NCI-H2171 treated with DMSO at 0.1 percent for 48 hours (cell line): ENCODE measurements around the gene MLN.

ENCODE experiments used
- DNase-seq: peaks from one replicate; lab custom pipeline; 2025; lab: John Stamatoyannopoulos, UW

MLN gene

DNA sequence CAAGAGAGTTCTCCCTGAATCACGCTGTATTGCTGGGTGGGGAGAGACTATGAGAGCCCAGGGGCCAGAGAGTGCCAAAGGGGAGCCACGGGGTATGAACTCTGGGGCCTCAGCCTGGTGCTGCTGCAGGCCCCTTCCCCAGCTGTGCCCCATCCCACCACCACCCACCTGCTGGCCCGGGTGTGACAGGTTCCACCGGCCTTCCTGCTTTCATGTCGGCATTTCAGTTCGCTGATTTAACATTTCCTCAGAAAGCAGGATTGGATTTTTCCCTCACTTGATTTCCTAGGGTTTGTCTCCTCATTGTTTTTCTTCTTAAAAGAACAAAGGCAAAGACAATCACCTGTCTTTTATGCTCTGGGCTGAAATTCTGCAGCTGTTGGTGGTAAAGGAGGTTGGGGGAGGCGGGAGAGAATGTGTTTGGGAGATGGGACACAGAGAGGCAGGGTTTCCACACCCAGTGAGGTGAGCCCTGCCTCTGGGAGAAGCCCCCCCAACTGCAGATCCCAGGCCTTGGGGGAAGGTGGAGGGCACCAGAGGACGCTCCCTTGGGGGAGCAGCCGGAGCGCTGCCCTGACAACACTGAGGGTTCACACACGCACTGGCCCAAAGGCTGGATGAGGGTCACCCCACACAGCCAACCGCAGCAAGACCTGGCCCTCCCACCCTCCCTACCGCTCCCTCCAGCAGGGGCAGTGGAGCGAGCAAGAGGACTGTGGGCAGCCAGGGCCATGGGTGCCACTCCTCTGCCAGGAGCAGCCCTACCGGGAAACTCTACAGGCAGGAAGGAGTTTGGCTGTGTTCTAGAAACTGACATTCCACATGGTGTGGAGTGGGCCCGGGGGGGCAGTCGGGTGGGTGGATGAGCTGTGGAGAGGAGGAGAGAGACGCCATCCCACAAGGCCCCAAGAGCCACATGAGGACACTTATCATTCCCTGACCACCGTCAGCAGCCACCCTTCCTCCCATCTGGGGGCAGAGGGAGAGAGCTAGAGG is 10.5 kb upstream of the MLN start:
- DNase-seq = no peak

DNA sequence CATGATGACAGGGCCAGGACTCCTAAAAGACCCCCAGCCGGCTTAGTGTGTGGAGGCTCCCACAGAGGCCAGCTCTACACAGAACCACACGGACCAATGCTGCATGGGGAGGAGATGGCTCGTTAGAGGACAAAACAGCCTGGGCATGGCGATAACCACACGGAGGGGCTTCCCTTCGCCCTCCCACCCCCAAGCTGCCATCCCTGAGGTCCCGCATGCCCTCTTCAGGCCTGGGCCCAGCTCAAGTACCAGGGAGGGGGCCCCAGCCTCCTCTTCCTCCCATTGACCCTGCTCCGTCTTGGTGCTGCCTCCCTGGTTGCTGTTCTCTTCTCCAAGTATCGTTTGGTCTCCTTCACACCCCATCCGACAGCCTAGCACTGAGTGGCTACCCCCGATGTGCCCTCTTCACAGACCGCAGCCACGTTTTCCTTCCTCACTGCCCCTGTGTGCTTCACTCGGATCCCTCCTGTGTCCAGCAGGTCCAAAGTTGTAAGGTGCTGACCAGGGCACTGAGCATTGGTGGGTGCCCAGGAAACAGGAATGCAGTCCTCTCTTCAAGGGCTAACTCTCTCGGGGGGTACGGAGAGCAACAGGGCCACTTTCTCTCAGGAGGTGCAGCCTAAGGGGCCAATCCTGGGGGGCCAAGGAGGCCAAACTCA is 9.6 kb upstream of the MLN start:
- DNase-seq = no peak

DNA sequence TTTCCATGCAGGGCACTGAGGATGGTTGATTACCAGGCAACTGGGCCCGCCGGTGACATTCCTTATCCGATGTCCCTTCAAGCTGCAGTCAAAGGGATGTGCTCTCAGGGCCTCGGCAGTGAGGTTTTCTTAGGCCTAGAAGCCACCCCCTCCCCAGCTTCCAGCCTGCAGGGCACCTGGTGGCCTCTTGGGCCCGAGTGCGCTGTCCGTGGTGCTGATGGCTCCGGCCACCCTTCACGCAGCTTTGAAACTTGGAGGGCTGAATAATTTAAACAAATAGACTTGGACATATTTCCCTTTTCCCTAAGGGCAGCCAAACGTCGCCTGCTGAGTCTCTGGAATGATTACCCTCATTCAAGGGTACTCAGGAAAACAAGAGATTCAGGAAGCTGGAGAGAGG is 8.9 kb upstream of the MLN start:
- DNase-seq = peak; percentile 36

GRCh38 chr6:33809594-33809993 is 5.8 kb upstream of the MLN start:
- DNase-seq = peak; percentile 94

DNA sequence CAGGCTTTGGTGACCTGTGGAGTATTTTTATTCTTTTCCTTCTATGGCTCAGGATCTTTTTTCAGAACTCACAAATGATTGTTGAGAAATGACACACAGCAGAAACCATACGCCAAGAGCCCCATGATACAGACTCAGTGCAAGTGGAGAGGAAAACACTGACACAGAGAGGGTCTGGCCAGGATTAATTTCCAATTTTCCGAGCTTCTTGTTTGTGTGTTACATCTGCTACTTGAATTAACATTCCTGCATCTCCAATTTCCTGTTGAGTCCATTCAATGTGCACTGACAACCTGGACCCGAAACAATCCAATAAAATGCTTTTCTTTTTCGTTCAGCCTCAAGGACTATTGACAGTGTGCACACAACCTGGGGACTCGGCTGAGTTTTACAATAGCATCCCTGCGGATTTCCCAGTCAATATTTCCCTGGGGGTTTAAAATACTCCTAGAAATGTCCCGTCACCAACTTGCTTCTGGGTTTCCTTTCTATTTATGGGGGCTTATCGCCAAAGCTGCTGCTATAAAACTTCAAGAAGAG is 4.9 kb upstream of the MLN start:
- DNase-seq = peak; percentile 46

- DNase-seq = no peak
Measured at GRCh38 chr6:33807606-33808005, 3.8 kb upstream of the MLN start.

GRCh38 chr6:33806841-33807240 is 3.0 kb upstream of the MLN start:
- no peak for DNase-seq

GRCh38 chr6:33802186-33802958 is 1.4 kb downstream of the MLN start:
- no peak for DNase-seq

DNA sequence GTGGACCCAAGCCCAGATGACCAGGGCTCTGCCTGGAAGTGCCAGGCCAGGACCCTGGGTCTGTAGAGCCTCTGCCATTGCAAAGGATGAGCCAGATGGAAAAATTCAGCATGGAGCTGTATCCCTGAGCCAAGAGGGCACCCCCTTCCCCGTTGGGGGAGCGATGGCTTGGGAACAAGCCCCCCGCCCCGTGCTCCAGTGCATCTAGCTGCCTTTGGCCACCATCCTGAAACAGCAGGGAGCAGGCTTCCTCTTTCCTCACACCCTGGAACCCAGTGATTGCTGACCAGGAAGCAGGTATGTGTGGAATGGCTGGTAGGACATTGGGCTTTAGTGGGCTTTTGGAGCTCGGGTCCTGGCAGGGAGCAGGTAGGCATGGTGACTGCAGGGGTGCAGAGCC is 2.2 kb downstream of the MLN start:
- no peak for DNase-seq

DNA sequence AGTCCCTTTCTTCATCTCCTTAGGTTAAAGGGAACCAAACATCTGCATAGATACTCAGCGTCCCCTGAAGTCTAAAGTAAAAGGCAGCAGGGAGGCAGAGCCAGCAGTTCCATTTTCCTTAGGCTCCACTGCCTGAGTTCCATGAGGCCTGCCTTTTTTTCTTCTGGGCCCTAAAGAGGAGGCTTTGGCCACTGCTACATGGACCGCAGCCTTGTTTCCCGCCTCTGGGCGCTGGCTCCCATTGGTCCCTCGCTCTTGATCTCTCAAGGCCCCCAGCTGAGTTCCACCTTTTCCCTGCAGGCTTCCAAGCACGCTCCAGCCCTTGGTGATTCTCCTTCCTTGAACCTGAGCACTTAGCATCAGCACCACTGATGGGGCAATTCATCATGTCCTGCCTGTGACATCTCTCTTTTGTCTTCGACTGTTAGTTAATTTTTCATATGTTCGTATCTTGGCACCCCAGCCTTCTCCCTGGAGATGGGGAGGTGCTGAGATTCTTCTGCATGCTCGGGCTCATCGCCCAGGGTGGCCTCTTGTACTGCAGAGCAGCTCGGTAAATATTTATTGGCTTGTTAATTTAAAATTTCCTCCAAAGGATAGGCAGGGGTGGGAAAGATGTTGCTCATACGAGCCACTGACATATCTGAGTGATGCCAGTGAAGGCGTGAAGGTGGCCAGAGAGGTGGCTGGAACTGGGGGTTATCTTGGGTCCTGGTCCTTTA is 3.4 kb downstream of the MLN start:
- DNase-seq = no peak

DNA sequence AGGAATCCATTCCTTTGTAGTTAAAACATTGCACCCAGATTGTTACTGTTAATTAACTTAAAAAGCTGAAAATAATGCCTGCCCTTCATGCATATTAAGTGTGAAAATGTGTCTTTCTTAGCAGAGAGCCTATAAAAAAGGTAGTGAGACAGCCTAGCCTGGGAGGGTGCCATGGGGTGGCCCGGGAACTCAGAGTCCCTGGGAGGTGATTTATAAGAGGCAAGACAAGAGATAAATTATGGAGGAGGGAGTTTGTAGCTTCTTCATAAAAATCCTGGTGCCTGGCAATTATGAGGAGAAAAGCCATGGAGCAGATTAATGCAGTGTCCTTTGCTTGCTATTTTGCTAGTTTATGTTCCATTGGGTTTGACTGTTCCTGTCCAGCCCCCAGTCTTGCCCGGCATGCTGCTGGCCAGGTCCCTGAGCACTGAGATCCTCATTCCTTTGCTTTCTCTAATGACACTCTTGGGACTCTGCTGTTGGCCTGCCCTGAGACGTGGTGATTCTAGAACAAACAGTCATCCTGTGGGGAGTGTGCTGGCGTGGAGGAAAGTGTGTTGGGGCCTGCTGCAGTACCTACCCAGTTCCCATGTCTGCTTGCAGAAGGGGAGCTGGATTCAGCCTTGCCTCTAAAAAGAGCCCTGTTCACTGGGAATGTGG is 4.2 kb downstream of the MLN start:
- no peak for DNase-seq

- DNase-seq = no peak
Measured at GRCh38 chr6:33798343-33798848, 5.4 kb downstream of the MLN start.

GRCh38 chr6:33797626-33798342 is 6.0 kb downstream of the MLN start:
- peak; percentile 17 for DNase-seq

DNA sequence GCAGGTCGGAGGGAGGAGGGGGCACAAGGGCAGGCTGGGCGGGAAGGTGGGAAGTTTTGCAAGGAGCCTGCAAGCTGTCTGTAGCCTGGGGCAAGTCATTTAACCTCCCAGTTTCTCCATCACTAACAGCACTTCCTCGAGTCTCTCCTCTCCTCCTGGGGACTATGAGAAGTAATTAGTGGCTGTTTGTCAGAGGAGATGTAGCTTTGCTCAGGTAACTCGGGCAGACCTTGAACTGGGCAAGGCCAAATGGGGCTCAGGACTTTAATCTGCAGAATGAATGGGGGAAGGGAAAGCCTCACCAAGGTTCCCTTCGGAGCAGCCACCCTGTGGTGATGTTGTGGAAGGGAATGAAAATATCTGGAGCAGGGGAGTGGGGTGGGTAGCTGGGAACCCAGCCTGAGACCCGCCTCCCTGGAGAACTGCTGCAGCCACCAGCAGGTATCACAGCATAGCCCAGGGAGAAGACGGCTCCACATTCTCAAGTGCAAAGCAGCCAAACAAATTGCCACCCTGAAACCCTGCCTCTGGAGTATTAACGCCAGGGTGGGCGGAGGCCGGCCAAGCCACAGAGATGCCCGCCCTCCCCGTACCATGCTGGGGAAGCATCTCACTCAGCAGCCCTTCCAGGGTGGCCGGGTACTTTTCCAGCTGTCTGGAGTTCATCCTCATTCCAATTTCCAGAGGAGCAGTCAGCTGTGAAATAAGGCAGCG is 8.7 kb downstream of the MLN start:
- DNase-seq = peak; percentile 33

DNA sequence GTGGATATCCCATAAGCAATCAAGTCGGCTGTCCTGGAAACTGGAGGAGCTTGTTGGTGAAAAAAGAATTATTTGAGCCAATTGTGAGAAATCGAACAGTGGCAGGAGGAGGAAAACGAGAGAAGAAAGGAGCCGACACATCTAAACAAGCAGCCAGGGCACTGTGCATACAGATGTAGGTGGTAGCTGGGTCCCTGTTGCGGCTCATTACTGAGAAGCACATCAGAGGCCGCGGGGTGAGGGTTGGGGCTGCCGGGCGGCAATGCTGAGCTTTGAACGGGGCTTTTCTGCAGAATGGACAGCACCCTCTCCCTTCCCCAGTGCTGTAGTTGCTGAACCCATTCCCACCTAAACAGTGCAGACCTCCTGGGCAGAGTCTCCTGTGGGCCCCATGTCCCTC is 10.8 kb downstream of the MLN start:
- no peak for DNase-seq

DNA sequence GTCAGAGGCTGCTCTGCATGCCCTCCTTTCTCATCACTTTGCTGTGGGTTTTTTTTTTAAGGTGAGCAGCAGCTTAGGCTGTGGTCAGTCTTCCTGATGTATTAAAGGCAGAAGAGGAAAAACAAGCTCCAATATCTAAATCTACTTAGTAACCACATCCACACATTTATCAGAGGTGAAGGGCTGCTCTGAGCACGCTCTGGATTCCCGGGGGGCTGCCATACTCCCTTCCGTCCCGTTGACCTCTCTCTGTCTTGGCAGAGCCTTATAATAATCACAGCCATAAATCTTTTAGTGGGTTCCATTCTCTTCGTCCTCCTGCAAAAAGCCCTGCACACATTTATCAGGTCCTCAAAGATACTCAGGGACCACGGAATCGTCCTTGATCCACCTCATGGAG is 12.2 kb downstream of the MLN start:
- no peak for DNase-seq

- no peak for DNase-seq
Measured at GRCh38 chr6:33790910-33791309, 12.9 kb downstream of the MLN start.

DNA sequence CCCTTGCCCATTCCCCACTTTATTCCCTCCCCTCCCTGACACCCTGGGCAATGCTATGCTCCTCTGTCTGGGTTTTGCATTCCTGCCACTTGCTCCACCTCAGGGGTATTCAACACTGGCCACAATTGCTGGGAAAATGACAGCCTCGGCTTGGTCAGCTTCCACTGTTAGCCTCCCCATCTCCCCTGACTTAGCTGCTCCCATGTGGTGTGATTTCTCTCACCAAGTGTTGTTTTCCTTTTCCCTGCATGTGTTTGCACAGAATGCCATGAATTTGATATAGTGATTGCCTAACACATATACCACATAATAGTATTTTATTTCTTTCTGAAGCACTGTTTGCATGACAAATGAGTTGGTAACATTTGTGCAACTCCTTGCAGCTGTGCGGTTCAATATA is 13.4 kb downstream of the MLN start:
- no peak for DNase-seq

DNA sequence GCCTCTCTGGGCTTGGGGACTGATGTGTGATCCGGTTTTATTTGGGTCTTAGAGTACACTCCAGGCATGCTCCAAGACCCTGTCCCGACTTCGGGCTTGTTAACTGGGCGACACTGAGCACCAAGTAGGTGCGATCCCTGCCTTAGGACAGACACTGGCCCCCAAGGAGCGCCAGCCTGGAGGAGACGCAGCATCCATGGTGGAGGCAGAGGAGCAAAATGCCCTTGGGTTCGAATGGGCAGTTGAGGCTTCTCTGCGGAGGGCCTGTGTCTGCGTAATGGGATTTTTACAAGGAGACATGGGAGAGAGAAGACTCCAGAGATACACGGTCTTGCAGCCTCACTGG is 14.3 kb downstream of the MLN start:
- no peak for DNase-seq
